HepG2 (cell line): ENCODE measurements around the gene GMPPA. TPM values are rescaled to one million over a fixed set of nuclear protein-coding genes. Genes with fewer than 3 reads are reported as not detected.

Source experiments
- ARID2 ChIP-seq: sonication (generic); formaldehyde crosslinking; IDR thresholded peaks from 2 replicates; pipeline ENCODE4 v1.8.1; 2022; ENCODE audit warnings: mild to moderate bottlenecking, missing genetic modification reagents, borderline replicate concordance
- CHD2 ChIP-seq: IDR thresholded peaks from 2 replicates; pipeline ENCODE4 v1.6.1; 2011; ENCODE audit warnings: low read depth, low read length, improper control_type of control experiment
- ERF ChIP-seq: IDR thresholded peaks from 2 replicates; pipeline ENCODE4 v1.6.1; 2018; ENCODE audit warnings: missing biosample characterization, missing genetic modification reagents
- HNF1B ChIP-seq: sonication (generic); formaldehyde crosslinking; IDR thresholded peaks from 2 replicates; pipeline ENCODE4 v1.5.1; 2020; ENCODE audit warnings: mild to moderate bottlenecking, moderate library complexity, missing genetic modification reagents
- IRF2 ChIP-seq: IDR thresholded peaks from 2 replicates; pipeline ENCODE4 v1.6.1; 2018; ENCODE audit warnings: missing genetic modification reagents, missing compliant biosample characterization
- MAF1 ChIP-seq: sonication (generic); formaldehyde crosslinking; IDR thresholded peaks from 2 replicates; pipeline ENCODE4 v1.5.0; 2020; ENCODE audit warnings: missing genetic modification reagents, borderline replicate concordance
- REXO4 ChIP-seq: sonication (generic); formaldehyde crosslinking; IDR thresholded peaks from 2 replicates; pipeline ENCODE4 v1.8.0; 2022; ENCODE audit warnings: missing genetic modification reagents, mild to moderate bottlenecking, borderline replicate concordance
- RFXANK ChIP-seq: IDR thresholded peaks from 2 replicates; pipeline ENCODE4 v1.6.1; 2016
- SOX5 ChIP-seq: IDR thresholded peaks from 2 replicates; pipeline ENCODE4 v1.6.1; 2016; ENCODE audit warnings: borderline replicate concordance
- ZBTB14 ChIP-seq: sonication (generic); formaldehyde crosslinking; IDR thresholded peaks from 2 replicates; pipeline ENCODE4 v1.4.0; 2020; ENCODE audit warnings: missing genetic modification reagents
- ZNF143 ChIP-seq: sonication (generic); formaldehyde crosslinking; IDR thresholded peaks from 2 replicates; pipeline ENCODE4 v1.4.0; 2020; ENCODE audit warnings: missing genetic modification reagents
- ZNF30 ChIP-seq: sonication (generic); formaldehyde crosslinking; IDR thresholded peaks from 2 replicates; pipeline ENCODE4 v1.5.0; 2020; ENCODE audit warnings: mild to moderate bottlenecking, missing genetic modification reagents
- ZNF75D ChIP-seq: sonication (generic); formaldehyde crosslinking; IDR thresholded peaks from 2 replicates; pipeline ENCODE4 v1.8.1; 2023; ENCODE audit warnings: missing genetic modification reagents, mild to moderate bottlenecking, borderline replicate concordance
- ZNF768 ChIP-seq: sonication (generic); formaldehyde crosslinking; IDR thresholded peaks from 2 replicates; pipeline ENCODE4 v1.4.0; 2020; ENCODE audit warnings: missing genetic modification reagents
- ZNF788 ChIP-seq: sonication (generic); formaldehyde crosslinking; IDR thresholded peaks from 2 replicates; pipeline ENCODE4 v1.5.0; 2020; ENCODE audit warnings: mild to moderate bottlenecking, missing genetic modification reagents, borderline replicate concordance
- polyA plus RNA-seq, 8 experiments: library from polyadenylated mRNA; depleted of rRNA in 3 of 8; stranded (reverse) in 7 of 8; unstranded in 1 of 8; fragments of >200 nt; fragmentation: Illumina TruSeq in 4 of 8; extraction: Trizol in 4 of 8; gene quantifications; 2 replicates each; pipeline versions ENCODE4 v1.2.1 to v1.2.3, GENCODE V29; 2011 to 2016; ENCODE audit warnings: low read depth in 4 of 8, missing spikeins in 1 of 8, mixed read lengths in 1 of 8; ENCODE audit not compliant: insufficient read depth in 1 of 8
- total RNA-seq, 5 experiments: library from RNA; depleted of rRNA; stranded (reverse); fragments of >200 nt; fragmentation: Illumina TruSeq; extraction: Trizol; gene quantifications; 2 replicates each; pipeline ENCODE4 v1.2.3, GENCODE V29; 2016; ENCODE audit warnings: low read depth in 1 of 5
- TF ChIP-seq, protein P1 (sequence below): sonication (generic); formaldehyde crosslinking; IDR thresholded peaks from 2 replicates; pipeline ENCODE4 v1.5.0; 2020; ENCODE audit warnings: mild to moderate bottlenecking, missing genetic modification reagents
- TF ChIP-seq, protein P2 (sequence below): sonication (generic); formaldehyde crosslinking; IDR thresholded peaks from 2 replicates; pipeline ENCODE4 v1.4.0; 2020; ENCODE audit warnings: missing genetic modification reagents, low read depth, mild to moderate bottlenecking, borderline replicate concordance
- TF ChIP-seq, protein P3 (sequence below): fragments of 450-650 bp; IDR thresholded peaks from 2 replicates; pipeline ENCODE4 v1.6.1; 2016
- TF ChIP-seq, protein P4 (sequence below): sonication (generic); formaldehyde crosslinking; IDR thresholded peaks from 2 replicates; pipeline ENCODE4 v1.5.0; 2020; ENCODE audit warnings: missing genetic modification reagents

GMPPA gene
- total and polyA plus RNA-seq, 2 of the 13 experiments (the other 11 are each of a cell fraction or from before 2014, with no cell fraction given) = 81.1 to 106 TPM

DNA sequence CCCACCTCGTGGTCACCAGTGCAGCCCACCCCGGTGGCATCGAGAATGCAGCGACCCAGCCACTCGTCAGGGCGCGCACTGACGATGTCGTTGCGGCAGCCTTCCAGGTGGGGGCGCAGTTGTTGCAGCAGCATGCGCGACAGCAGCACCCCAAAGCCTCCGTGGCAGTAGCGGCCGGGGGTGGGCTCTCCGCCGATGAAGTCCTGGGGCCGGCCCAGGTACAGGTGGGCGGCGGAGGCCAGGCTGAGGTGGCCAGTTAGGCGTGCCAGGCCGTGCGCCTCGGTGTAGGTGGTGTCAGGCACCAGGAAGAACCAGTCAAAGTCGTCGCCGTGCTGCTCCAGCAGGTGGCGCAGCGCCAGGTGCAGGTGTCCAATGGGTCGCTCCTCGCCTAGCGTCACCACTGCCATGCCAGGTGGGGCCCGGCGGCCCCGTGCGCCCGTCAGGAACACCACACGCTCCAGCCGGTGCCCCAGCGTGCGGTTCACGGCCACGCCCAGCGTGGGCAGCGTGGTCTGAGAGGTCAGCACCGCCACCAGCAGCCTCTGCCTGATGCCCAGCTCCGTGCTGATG is 43.0 kb downstream of the GMPPA start (continued):
- no peak for TF ChIP-seq ZBTB14 (CRISPR knock-in tag)
- TF ChIP-seq ZNF143 (CRISPR knock-in tag) = 0 out of 2 replicates have a peak, but pooled peaks have one; percentile 34
- peak; percentile 31; the same call in 1 of the 2 replicates for TF ChIP-seq SOX5 (CRISPR knock-in tag)
- no peak for TF ChIP-seq REXO4 (CRISPR knock-in tag)
- peak; percentile 73; the same call in 1 of the 2 replicates for TF ChIP-seq IRF2 (CRISPR knock-in tag)
- TF ChIP-seq RFXANK (CRISPR knock-in tag) = no peak
- TF ChIP-seq, protein P1, sequence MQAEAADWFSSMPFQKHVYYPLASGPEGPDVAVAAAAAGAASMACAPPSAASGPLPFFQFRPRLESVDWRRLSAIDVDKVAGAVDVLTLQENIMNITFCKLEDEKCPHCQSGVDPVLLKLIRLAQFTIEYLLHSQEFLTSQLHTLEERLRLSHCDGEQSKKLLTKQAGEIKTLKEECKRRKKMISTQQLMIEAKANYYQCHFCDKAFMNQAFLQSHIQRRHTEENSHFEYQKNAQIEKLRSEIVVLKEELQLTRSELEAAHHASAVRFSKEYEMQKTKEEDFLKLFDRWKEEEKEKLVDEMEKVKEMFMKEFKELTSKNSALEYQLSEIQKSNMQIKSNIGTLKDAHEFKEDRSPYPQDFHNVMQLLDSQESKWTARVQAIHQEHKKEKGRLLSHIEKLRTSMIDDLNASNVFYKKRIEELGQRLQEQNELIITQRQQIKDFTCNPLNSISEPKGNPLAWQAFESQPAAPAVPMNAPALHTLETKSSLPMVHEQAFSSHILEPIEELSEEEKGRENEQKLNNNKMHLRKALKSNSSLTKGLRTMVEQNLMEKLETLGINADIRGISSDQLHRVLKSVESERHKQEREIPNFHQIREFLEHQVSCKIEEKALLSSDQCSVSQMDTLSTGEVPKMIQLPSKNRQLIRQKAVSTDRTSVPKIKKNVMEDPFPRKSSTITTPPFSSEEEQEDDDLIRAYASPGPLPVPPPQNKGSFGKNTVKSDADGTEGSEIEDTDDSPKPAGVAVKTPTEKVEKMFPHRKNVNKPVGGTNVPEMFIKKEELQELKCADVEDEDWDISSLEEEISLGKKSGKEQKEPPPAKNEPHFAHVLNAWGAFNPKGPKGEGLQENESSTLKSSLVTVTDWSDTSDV (CRISPR knock-in tag) = 0 out of 2 replicates have a peak, but pooled peaks have one; percentile 76
- peak; percentile 81; the same call in 1 of the 2 replicates for TF ChIP-seq ZNF768
- TF ChIP-seq ZNF30 (CRISPR knock-in tag) = no peak
- TF ChIP-seq, protein P2, sequence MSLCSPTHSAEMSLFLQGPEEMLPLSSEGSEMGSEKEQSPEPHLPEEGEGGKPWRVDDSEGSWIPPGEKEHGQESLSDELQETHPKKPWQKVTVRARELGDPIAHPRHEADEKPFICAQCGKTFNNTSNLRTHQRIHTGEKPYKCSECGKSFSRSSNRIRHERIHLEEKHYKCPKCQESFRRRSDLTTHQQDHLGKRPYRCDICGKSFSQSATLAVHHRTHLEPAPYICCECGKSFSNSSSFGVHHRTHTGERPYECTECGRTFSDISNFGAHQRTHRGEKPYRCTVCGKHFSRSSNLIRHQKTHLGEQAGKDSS (CRISPR knock-in tag) = peak; percentile 96; the same call in 1 of the 2 replicates
- peak; percentile 80 for TF ChIP-seq ERF
- TF ChIP-seq, protein P3, sequence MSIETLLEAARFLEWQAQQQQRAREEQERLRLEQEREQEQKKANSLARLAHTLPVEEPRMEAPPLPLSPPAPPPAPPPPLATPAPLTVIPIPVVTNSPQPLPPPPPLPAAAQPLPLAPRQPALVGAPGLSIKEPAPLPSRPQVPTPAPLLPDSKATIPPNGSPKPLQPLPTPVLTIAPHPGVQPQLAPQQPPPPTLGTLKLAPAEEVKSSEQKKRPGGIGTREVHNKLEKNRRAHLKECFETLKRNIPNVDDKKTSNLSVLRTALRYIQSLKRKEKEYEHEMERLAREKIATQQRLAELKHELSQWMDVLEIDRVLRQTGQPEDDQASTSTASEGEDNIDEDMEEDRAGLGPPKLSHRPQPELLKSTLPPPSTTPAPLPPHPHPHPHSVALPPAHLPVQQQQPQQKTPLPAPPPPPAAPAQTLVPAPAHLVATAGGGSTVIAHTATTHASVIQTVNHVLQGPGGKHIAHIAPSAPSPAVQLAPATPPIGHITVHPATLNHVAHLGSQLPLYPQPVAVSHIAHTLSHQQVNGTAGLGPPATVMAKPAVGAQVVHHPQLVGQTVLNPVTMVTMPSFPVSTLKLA = peak; percentile 53; the same call in 1 of the 2 replicates
- no peak for TF ChIP-seq ARID2 (CRISPR knock-in tag)
- TF ChIP-seq HNF1B = peak; percentile 81
- TF ChIP-seq MAF1 = no peak
- TF ChIP-seq ZNF75D (CRISPR knock-in tag) = no peak
- TF ChIP-seq, protein P4, sequence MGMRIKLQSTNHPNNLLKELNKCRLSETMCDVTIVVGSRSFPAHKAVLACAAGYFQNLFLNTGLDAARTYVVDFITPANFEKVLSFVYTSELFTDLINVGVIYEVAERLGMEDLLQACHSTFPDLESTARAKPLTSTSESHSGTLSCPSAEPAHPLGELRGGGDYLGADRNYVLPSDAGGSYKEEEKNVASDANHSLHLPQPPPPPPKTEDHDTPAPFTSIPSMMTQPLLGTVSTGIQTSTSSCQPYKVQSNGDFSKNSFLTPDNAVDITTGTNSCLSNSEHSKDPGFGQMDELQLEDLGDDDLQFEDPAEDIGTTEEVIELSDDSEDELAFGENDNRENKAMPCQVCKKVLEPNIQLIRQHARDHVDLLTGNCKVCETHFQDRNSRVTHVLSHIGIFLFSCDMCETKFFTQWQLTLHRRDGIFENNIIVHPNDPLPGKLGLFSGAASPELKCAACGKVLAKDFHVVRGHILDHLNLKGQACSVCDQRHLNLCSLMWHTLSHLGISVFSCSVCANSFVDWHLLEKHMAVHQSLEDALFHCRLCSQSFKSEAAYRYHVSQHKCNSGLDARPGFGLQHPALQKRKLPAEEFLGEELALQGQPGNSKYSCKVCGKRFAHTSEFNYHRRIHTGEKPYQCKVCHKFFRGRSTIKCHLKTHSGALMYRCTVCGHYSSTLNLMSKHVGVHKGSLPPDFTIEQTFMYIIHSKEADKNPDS = no peak
- no peak for TF ChIP-seq CHD2
- peak; percentile 92; the same call in 1 of the 2 replicates for TF ChIP-seq ZNF788 (CRISPR knock-in tag)
